ENCODE measurements around the gene MCFD2.

The MCFD2 gene

GRCh38 chr2:46942891-46943626 is 27.5 kb upstream of the MCFD2 start:
- H3K4me3 ChIP-seq (ENCODE audit: low read depth, low read length) = peak overlapping the region; percentile 84
- DNase-seq (ENCODE audit: low read depth) = no peak
- TF ChIP-seq POLR2A (IDR thresholded peaks at IDR 0.05; ENCODE audit: extremely low read depth, insufficient read length) (no peak), MAX (IDR thresholded peaks at IDR 0.05; ENCODE audit: low read depth, low read length) (no peak), CTCF (IDR thresholded peaks at IDR 0.05; ENCODE audit: low read depth, low read length) (no peak), MYC (IDR thresholded peaks at IDR 0.05; ENCODE audit: low read depth, low read length) (no peak)

- no peak for TF ChIP-seq POLR2A (IDR thresholded peaks at IDR 0.05; ENCODE audit: extremely low read depth, insufficient read length)
- no peak for TF ChIP-seq CTCF (IDR thresholded peaks at IDR 0.05; ENCODE audit: low read depth, low read length)
- no peak for TF ChIP-seq MYC (IDR thresholded peaks at IDR 0.05; ENCODE audit: low read depth, low read length)
- TF ChIP-seq MAX (IDR thresholded peaks at IDR 0.05; ENCODE audit: low read depth, low read length) = no peak
- peak overlapping the region; percentile 84 for H3K4me3 ChIP-seq (ENCODE audit: low read depth, low read length)
- peak; percentile 72 for DNase-seq (ENCODE audit: low read depth)
These were observed 26.5 kb upstream of the MCFD2 start for GRCh38 chr2:46942143-46942526.

- TF ChIP-seq MYC (IDR thresholded peaks at IDR 0.05; ENCODE audit: low read depth, low read length) (no peak), CTCF (IDR thresholded peaks at IDR 0.05; ENCODE audit: low read depth, low read length) (no peak), MAX (IDR thresholded peaks at IDR 0.05; ENCODE audit: low read depth, low read length) (no peak), POLR2A (IDR thresholded peaks at IDR 0.05; ENCODE audit: extremely low read depth, insufficient read length) (no peak)
- no peak for DNase-seq (ENCODE audit: low read depth)
- peak overlapping the region; percentile 54 for H3K4me3 ChIP-seq (ENCODE audit: low read depth, low read length)
These were observed 24.2 kb upstream of the MCFD2 start for GRCh38 chr2:46939626-46940359.

GRCh38 chr2:46937471-46937901 is 21.9 kb upstream of the MCFD2 start:
- H3K4me3 ChIP-seq (ENCODE audit: low read depth, low read length) = no peak overlapping the region
- TF ChIP-seq MYC (IDR thresholded peaks at IDR 0.05; ENCODE audit: low read depth, low read length) (no peak), MAX (IDR thresholded peaks at IDR 0.05; ENCODE audit: low read depth, low read length) (no peak), POLR2A (IDR thresholded peaks at IDR 0.05; ENCODE audit: extremely low read depth, insufficient read length) (no peak), CTCF (IDR thresholded peaks at IDR 0.05; ENCODE audit: low read depth, low read length) (peak; percentile 33)
- no peak for DNase-seq (ENCODE audit: low read depth)

GRCh38 chr2:46936566-46936965 is 21.0 kb upstream of the MCFD2 start:
- no peak for DNase-seq (ENCODE audit: low read depth)
- H3K4me3 ChIP-seq (ENCODE audit: low read depth, low read length) = no peak overlapping the region
- no peak for TF ChIP-seq MYC (IDR thresholded peaks at IDR 0.05; ENCODE audit: low read depth, low read length)
- no peak for TF ChIP-seq POLR2A (IDR thresholded peaks at IDR 0.05; ENCODE audit: extremely low read depth, insufficient read length)
- TF ChIP-seq MAX (IDR thresholded peaks at IDR 0.05; ENCODE audit: low read depth, low read length) = no peak
- no peak for TF ChIP-seq CTCF (IDR thresholded peaks at IDR 0.05; ENCODE audit: low read depth, low read length)

All from NB4 (cell line).